HepG2 (cell line): Measurements from ENCODE around the gene SMAD7. TPM values are rescaled to one million over a fixed set of nuclear protein-coding genes. Genes with fewer than 3 reads are reported as not detected.

ENCODE experiments used
- CBFB ChIP-seq: sonication (generic); formaldehyde crosslinking; IDR thresholded peaks from 2 replicates; pipeline ENCODE4 v1.4.0; 2020; ENCODE audit warnings: missing genetic modification reagents
- ELF1 ChIP-seq: sonication (generic); formaldehyde crosslinking; IDR thresholded peaks from 2 replicates; pipeline ENCODE4 v1.4.0; 2020; ENCODE audit warnings: missing genetic modification reagents
- GATAD2A ChIP-seq: IDR thresholded peaks from 2 replicates; pipeline ENCODE4 v1.6.1; 2016
- KAT2B ChIP-seq: fragments of 150-350 bp; IDR thresholded peaks from 2 replicates; pipeline ENCODE4 v1.6.1; 2014; ENCODE audit warnings: low read depth, low read length, borderline replicate concordance
- KDM5B ChIP-seq: sonication (generic); formaldehyde crosslinking; IDR thresholded peaks from 2 replicates; pipeline ENCODE4 v1.4.0; 2020; ENCODE audit warnings: missing genetic modification reagents, mild to moderate bottlenecking, borderline replicate concordance
- KLF6 ChIP-seq: IDR thresholded peaks from 2 replicates; pipeline ENCODE4 v1.8.0; 2016; ENCODE audit warnings: missing biosample characterization, missing genetic modification reagents
- MED1 ChIP-seq: sonication (generic); formaldehyde crosslinking; IDR thresholded peaks from 2 replicates; pipeline ENCODE4 v1.4.0; 2020; ENCODE audit warnings: missing genetic modification reagents
- MZF1 ChIP-seq: sonication (generic); formaldehyde crosslinking; IDR thresholded peaks from 2 replicates; pipeline ENCODE4 v1.8.1; 2023; ENCODE audit warnings: mild to moderate bottlenecking, missing genetic modification reagents, borderline replicate concordance
- NCOR1 ChIP-seq: fragments of 200-600 bp; sonication (generic); IDR thresholded peaks from 2 replicates; pipeline ENCODE4 v1.7.0; 2017; ENCODE audit warnings: antibody characterized with exemption, low read length, borderline replicate concordance
- NR2F1 ChIP-seq, 2 experiments: fragments of 450-650 bp in 1 of 2; formaldehyde crosslinking in 1 of 2; IDR thresholded peaks; 2 replicates each; pipeline versions ENCODE4 v1.5.0 to v1.6.1; 2016 to 2020; ENCODE audit warnings: mild to moderate bottlenecking in 1 of 2, missing compliant biosample characterization in 1 of 2, missing genetic modification reagents in 1 of 2, moderate library complexity in 1 of 2
- RARA ChIP-seq: IDR thresholded peaks from 2 replicates; pipeline ENCODE4 v1.6.1; 2016; ENCODE audit warnings: missing genetic modification reagents, missing compliant biosample characterization
- RBM22 ChIP-seq: fragments of 200-400 bp; formaldehyde crosslinking; optimal IDR thresholded peaks from 2 replicates; pipeline ENCODE3; 2017; ENCODE audit warnings: mild to moderate bottlenecking, low read length, moderate library complexity
- TAF1 ChIP-seq: sonication (generic); formaldehyde crosslinking; IDR thresholded peaks from 2 replicates; pipeline ENCODE4 v1.4.0; 2020; ENCODE audit warnings: missing genetic modification reagents
- ZNF556 ChIP-seq: sonication (generic); formaldehyde crosslinking; IDR thresholded peaks from 2 replicates; pipeline ENCODE4 v1.4.0; 2020; ENCODE audit warnings: mild to moderate bottlenecking, missing genetic modification reagents, borderline replicate concordance
- ZNF589 ChIP-seq: sonication (generic); formaldehyde crosslinking; conservative IDR thresholded peaks from 2 replicates; pipeline ENCODE4 v1.8.0; 2022; ENCODE audit warnings: mild to moderate bottlenecking, moderate library complexity, missing genetic modification reagents
- ZNF850 ChIP-seq: sonication (generic); formaldehyde crosslinking; conservative IDR thresholded peaks from 2 replicates; pipeline ENCODE4 v1.9.0; 2021; ENCODE audit warnings: mild to moderate bottlenecking, missing genetic modification reagents
- polyA plus RNA-seq, 8 experiments: library from polyadenylated mRNA; depleted of rRNA in 3 of 8; stranded (reverse) in 7 of 8; unstranded in 1 of 8; fragments of >200 nt; fragmentation: Illumina TruSeq in 4 of 8; extraction: Trizol in 4 of 8; gene quantifications; 2 replicates each; pipeline versions ENCODE4 v1.2.1 to v1.2.3, GENCODE V29; 2011 to 2016; ENCODE audit warnings: low read depth in 4 of 8, missing spikeins in 1 of 8, mixed read lengths in 1 of 8; ENCODE audit not compliant: insufficient read depth in 1 of 8
- total RNA-seq, 5 experiments: library from RNA; depleted of rRNA; stranded (reverse); fragments of >200 nt; fragmentation: Illumina TruSeq; extraction: Trizol; gene quantifications; 2 replicates each; pipeline ENCODE4 v1.2.3, GENCODE V29; 2016; ENCODE audit warnings: low read depth in 1 of 5
- TF ChIP-seq, protein P1 (sequence below): sonication (generic); formaldehyde crosslinking; IDR thresholded peaks from 2 replicates; pipeline ENCODE4 v1.4.0; 2020; ENCODE audit warnings: missing genetic modification reagents, borderline replicate concordance
- TF ChIP-seq, protein P2 (sequence below): sonication (generic); formaldehyde crosslinking; IDR thresholded peaks from 2 replicates; pipeline ENCODE4 v1.5.1; 2020; ENCODE audit warnings: mild to moderate bottlenecking, missing genetic modification reagents, borderline replicate concordance
- TF ChIP-seq, protein P3 (sequence below): sonication (generic); formaldehyde crosslinking; IDR thresholded peaks from 2 replicates; pipeline ENCODE4 v1.8.1; 2023; ENCODE audit warnings: missing genetic modification reagents, mild to moderate bottlenecking, borderline replicate concordance

The SMAD7 gene
- total and polyA plus RNA-seq, 2 of the 13 experiments (the other 11 are each of a cell fraction or from before 2014, with no cell fraction given): 17.4 to 24.7 TPM

DNA sequence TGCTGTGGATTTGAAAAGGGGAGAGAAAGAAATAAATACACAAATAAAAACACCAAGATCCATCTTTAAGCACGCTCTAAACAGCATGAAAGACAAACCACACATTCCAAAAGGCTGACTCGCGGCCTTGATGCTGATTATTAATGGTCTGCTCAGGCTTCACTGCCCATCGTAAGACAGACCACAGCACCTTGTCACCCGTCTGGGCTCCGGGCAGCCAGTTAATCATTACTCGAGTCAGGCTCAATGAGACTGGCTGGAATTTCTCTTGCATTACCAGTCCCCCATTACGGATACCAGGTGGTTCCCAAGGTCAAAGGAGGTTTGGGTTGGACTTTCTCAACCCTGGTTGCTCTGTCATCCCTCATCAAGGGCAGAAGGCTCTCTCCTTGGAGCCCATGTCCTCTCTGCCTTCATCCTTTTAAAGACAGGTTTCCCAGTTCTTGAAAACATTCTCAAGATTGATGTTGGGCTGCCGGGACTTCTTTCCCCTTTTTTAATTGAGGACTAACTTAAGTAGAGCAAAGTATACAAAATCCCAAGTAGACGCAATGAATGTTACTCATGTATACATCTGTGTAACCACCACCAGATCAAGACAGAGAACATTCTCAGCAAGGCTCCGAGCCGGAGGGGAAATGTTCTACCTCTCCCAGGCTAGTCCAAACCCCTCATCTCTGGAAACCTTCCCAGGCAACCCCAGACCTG is 8.1 kb downstream of the SMAD7 start (continued):
- TF ChIP-seq, protein P1, sequence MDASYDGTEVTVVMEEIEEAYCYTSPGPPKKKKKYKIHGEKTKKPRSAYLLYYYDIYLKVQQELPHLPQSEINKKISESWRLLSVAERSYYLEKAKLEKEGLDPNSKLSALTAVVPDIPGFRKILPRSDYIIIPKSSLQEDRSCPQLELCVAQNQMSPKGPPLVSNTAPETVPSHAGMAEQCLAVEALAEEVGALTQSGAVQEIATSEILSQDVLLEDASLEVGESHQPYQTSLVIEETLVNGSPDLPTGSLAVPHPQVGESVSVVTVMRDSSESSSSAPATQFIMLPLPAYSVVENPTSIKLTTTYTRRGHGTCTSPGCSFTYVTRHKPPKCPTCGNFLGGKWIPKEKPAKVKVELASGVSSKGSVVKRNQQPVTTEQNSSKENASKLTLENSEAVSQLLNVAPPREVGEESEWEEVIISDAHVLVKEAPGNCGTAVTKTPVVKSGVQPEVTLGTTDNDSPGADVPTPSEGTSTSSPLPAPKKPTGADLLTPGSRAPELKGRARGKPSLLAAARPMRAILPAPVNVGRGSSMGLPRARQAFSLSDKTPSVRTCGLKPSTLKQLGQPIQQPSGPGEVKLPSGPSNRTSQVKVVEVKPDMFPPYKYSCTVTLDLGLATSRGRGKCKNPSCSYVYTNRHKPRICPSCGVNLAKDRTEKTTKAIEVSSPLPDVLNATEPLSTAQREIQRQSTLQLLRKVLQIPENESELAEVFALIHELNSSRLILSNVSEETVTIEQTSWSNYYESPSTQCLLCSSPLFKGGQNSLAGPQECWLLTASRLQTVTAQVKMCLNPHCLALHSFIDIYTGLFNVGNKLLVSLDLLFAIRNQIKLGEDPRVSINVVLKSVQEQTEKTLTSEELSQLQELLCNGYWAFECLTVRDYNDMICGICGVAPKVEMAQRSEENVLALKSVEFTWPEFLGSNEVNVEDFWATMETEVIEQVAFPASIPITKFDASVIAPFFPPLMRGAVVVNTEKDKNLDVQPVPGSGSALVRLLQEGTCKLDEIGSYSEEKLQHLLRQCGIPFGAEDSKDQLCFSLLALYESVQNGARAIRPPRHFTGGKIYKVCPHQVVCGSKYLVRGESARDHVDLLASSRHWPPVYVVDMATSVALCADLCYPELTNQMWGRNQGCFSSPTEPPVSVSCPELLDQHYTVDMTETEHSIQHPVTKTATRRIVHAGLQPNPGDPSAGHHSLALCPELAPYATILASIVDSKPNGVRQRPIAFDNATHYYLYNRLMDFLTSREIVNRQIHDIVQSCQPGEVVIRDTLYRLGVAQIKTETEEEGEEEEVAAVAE (CRISPR knock-in tag): no peak
- TF ChIP-seq, protein P2, sequence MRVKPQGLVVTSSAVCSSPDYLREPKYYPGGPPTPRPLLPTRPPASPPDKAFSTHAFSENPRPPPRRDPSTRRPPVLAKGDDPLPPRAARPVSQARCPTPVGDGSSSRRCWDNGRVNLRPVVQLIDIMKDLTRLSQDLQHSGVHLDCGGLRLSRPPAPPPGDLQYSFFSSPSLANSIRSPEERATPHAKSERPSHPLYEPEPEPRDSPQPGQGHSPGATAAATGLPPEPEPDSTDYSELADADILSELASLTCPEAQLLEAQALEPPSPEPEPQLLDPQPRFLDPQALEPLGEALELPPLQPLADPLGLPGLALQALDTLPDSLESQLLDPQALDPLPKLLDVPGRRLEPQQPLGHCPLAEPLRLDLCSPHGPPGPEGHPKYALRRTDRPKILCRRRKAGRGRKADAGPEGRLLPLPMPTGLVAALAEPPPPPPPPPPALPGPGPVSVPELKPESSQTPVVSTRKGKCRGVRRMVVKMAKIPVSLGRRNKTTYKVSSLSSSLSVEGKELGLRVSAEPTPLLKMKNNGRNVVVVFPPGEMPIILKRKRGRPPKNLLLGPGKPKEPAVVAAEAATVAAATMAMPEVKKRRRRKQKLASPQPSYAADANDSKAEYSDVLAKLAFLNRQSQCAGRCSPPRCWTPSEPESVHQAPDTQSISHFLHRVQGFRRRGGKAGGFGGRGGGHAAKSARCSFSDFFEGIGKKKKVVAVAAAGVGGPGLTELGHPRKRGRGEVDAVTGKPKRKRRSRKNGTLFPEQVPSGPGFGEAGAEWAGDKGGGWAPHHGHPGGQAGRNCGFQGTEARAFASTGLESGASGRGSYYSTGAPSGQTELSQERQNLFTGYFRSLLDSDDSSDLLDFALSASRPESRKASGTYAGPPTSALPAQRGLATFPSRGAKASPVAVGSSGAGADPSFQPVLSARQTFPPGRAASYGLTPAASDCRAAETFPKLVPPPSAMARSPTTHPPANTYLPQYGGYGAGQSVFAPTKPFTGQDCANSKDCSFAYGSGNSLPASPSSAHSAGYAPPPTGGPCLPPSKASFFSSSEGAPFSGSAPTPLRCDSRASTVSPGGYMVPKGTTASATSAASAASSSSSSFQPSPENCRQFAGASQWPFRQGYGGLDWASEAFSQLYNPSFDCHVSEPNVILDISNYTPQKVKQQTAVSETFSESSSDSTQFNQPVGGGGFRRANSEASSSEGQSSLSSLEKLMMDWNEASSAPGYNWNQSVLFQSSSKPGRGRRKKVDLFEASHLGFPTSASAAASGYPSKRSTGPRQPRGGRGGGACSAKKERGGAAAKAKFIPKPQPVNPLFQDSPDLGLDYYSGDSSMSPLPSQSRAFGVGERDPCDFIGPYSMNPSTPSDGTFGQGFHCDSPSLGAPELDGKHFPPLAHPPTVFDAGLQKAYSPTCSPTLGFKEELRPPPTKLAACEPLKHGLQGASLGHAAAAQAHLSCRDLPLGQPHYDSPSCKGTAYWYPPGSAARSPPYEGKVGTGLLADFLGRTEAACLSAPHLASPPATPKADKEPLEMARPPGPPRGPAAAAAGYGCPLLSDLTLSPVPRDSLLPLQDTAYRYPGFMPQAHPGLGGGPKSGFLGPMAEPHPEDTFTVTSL (CRISPR knock-in tag): peak; percentile 47; the same call in 1 of the 2 replicates
- TF ChIP-seq KLF6 (CRISPR knock-in tag) (0 out of 2 replicates have a peak, but pooled peaks have one; percentile 48), ZNF556 (peak; percentile 51; the same call in 1 of the 2 replicates), ZNF589 (CRISPR knock-in tag) (no peak), MED1 (CRISPR knock-in tag) (peak; percentile 79), ZNF850 (CRISPR knock-in tag) (no peak), KDM5B (CRISPR knock-in tag) (no peak), GATAD2A (peak; percentile 94), NR2F1 (CRISPR knock-in tag; IDR thresholded peaks at IDR 0.05) (peak in 1 of 2 experiments; percentile 53; a peak in 2 of 4 replicates), NCOR1 (peak; percentile 77; the same call in 1 of the 2 replicates), CBFB (0 out of 2 replicates have a peak, but pooled peaks have one; percentile 44), RARA (CRISPR knock-in tag) (peak; percentile 89), TAF1 (CRISPR knock-in tag) (0 out of 2 replicates have a peak, but pooled peaks have one; percentile 30), ELF1 (CRISPR knock-in tag) (no peak), KAT2B (no peak), RBM22 (peak; percentile 97), MZF1 (no peak)
- TF ChIP-seq, protein P3, sequence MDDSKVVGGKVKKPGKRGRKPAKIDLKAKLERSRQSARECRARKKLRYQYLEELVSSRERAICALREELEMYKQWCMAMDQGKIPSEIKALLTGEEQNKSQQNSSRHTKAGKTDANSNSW: no peak
